ENCODE measurements around the gene LTBP1.
"Not testable (repeated sequence)": the region's sequence is repeated elsewhere in the genome, so short reads cannot be mapped to it uniquely, and the experiment has no call there.

Gene LTBP1

GRCh38 chr2:33381301-33381858 lies 434.6 kb downstream of the LTBP1 start:
- DNase-seq (ENCODE audit: low read depth in 2 of 2), result no peak

DNA sequence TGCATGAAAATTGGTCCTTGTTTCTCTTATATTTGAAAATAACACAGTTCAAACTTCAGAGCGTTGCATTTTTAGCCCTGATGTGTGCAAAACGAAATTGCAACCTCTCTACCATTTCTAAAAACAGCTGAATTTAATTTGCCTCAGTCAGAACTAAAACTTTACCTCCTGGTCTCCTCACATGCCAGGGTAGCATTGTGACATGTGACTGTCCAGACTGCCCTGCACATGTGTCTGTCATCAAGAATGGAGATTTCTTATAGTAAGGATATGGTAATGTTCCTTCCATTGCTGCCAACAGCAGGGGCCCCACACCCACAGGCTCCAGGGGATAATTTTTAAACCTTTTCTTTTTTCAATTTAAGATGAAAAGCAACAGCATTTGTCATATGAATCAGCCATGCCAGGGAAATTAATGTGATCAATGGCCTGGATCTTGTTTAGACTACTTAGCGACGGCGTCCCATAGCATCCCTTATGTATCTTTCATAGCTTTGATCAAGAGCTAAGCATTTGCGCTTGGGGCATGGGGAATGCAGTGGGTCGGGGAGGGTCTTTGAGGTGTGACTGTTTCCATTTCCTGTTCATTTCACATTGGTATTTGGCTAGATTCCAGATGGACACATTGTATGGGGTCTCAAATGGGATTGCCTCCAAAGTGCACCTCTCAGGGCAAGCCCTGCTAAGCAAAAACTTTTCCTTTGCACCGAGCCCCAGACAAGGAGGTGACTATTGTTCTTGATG lies 437.3 kb downstream of the LTBP1 start:
- no peak for DNase-seq (ENCODE audit: low read depth in 2 of 2)

DNA sequence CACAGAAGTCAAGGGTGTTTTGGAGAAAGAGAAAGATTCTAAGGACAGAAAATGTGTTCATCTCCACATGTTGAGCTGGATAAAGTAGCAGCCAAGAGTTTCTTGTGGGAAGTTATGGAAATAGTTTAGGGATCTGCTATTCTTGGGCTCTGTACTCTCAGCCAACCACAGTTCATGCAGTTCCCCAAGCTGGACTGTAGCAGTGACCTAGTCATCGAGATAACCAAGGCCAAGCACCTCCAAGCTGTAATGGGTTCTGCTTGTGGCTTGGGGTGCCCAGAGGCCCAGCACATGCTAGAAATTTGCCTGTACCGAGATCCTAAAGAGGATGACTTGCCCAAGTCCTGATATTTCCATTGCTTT lies 437.8 kb downstream of the LTBP1 start:
- DNase-seq (ENCODE audit: low read depth in 2 of 2), result no peak

DNA sequence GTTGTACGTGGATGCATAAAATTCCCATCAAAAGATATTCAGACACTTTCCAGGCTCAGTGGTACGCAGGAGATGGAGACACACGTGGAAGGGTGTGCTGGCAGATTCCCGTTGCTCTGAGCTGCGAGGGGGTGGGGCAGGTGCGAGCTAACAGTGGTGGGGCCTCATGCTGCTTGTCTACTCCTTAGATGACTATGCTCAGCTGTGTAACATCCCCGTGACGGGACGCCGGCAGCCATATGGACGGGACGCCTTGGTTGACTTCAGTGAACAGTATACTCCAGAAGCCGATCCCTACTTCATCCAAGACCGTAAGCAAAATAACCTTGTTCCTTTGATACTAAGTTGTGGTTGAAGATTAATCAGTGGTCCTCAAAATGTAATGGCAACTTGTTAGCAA lies 442.2 kb downstream of the LTBP1 start:
- DNase-seq (ENCODE audit: low read depth in 2 of 2), result no peak

DNA sequence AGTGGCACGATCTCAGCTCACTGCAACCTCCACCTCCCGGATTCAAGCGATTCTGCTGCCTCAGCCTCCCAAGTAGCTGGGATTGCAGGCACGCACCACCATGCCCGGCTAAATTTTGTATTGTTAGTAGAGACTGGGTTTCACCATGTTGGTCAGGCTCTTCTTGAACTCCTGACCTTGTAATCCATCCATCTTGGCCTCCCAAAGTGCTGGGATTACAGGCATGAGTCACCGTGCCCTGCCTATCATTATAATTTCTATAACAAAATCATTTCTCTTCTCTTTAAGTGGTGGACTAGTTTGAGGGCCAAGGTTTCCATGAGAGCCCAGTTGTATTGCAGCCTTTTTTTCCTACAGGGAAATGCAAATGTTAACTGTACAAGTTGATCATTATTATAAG lies 442.9 kb downstream of the LTBP1 start:
- DNase-seq (ENCODE audit: low read depth in 2 of 2), result not testable (repeated sequence)

DNA sequence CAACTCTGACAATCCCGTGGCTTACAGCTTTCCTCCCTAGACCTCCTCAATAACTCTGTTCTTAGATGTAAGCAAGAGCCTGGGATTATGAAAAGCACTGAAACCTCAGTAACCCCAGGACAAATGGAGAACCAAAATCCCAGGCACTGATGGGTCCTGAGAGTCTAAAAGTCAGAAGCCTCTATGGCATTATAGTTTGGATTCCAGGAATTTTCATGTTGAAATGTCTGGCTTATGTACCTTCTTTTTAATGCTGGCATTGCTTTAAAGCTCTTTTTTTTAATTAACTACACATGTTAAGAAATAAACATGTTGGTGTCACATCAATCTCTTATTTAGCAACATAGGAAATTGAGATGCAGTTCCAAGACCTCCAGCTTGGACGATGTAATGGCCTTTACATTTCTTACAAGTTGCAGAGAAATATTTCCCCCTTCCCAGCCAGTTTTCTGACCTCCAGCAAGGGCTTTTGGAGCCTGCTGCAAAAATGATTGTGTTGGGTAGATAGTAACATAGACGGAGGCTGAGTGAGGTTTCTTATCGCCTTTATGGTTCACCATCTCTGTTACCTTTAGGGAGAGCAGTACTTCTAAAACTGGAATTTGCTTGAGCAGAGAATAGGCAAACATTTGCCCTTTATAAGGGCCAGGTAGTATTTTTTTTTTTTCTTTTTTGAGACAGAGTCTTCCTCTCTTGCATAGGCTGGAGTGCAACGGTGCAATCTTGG lies 444.9 kb downstream of the LTBP1 start:
- DNase-seq (ENCODE audit: low read depth in 2 of 2), result no peak

DNA sequence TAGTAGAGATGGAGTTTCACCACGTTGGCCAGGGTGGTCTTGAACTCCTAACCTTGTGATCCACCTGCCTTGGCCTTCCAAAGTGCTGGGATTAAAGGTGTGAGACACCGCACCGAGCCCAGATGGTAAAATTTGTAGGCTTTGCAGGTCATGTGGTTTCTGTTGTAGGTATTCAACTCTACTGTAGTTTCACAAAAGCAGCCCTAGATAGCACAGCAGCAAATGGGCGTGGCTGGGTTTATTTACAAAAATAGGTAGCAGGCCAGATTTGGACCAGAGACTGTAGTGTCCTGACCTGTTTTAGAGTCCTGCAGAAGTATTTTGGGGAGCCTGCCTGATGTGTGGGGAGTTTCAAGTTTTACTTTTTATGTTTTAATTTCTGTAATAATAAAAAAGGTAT lies 445.6 kb downstream of the LTBP1 start:
- no peak for DNase-seq (ENCODE audit: low read depth in 2 of 2)

- no peak for DNase-seq (ENCODE audit: low read depth in 2 of 2)
Observed at GRCh38 chr2:33395034-33395433, 448.3 kb downstream of the LTBP1 start.

DNA sequence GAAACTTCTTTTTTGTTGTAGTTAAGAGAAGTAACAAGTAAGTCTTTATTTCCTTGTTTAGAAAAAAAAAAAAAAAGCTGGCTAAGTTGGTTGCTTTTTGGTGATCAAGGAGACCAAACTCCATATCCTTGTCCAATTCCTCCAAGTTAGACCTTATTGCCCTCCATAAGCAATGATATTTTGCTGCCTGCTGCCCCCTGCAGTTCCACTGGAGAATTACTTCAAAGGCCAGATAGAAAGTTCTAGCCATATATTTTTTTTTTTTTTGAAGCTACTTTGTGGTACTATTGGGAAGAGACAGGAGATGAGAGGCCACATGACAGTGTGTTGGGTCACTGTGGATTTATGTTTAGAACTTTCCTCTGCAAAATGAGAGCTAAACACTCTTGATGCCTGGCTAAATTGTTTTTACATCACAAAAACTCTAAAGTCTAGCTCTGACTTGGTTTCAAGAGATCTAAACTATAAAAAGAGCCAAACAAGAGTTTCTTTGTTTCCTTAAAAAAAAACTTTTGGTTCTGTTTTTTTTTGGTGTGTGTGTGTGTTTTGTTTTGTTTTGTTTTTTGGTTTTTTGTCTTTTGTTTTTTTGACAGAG lies 449.0 kb downstream of the LTBP1 start:
- peak in 1 of 2 donors; percentile 5 for DNase-seq (ENCODE audit: low read depth in 2 of 2)

DNA sequence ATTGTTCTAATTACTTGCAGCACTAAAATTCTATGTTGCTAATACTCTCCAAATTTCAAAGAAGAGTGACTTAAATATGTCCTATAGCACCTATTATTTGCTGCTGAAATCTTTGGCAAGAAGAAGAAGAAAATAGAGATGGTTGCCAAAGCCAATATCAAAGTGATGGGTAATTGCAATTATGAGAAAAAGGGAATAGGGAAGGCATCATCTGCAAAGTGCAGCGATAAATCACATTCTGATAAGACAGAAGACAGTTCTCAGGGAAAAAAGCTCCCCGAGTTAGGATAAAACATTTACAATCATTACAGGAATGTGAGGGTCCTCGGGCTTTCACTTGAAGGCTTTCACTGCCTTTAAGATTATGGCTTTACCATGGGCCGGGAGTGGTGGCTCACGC lies 457.6 kb downstream of the LTBP1 start:
- no peak for DNase-seq (ENCODE audit: low read depth in 2 of 2)

- no peak for DNase-seq (ENCODE audit: low read depth in 2 of 2)
Observed at GRCh38 chr2:33406622-33407021, 459.9 kb downstream of the LTBP1 start.

DNA sequence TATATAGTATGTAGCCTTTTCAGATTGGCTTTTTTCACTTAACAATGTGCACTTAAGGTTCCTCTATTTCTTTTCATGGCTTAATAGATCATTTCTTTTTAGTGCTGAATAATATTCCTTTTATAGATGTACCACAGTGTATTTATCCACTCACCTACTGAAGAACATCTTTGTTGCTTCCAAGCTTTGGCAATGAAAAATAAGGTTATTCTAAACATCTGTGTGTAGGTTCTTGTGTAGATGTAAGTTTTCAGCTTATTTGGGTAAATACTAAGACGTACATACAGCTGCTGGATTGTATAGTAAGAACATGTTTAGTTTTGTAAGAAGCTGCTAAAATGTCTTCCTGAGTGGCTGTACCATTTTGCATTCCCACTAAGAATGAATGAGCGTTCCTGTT lies 461.4 kb downstream of the LTBP1 start:
- DNase-seq (ENCODE audit: low read depth in 2 of 2), result no peak

DNA sequence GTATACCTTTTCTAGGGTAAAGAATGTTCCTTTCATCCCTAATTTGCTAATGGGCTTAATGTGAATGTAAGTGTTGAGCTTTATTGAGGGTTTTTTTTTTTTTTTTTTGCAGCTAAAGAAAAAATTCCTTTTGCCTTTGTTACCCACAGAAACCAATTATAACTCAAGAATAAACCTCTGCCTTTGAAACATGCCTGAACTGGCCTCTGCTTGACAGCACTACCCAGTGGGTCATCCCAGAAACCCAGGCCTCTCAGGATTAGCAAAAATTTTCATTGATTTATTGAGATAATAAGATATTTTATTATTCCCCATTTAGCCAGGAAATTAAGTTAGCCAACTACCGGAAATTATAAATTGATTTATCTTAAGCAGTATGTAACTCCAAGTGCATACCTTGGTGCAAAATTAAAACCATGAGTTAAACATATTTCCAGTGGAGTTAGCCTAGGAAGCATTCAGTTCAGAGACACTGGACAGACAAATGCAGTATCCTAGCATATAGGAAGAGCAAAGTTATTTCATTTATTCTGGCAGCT lies 462.7 kb downstream of the LTBP1 start:
- DNase-seq (ENCODE audit: low read depth in 2 of 2), result no peak

GRCh38 chr2:33411765-33412164 lies 465.0 kb downstream of the LTBP1 start:
- DNase-seq (ENCODE audit: low read depth in 2 of 2), result no peak

- no peak for DNase-seq (ENCODE audit: low read depth in 2 of 2)
Observed at GRCh38 chr2:33412920-33413319, 466.2 kb downstream of the LTBP1 start.

- DNase-seq (ENCODE audit: low read depth in 2 of 2), result no peak
Observed at GRCh38 chr2:33419581-33420200, 472.9 kb downstream of the LTBP1 start.

GRCh38 chr2:33420726-33421125 lies 474.0 kb downstream of the LTBP1 start:
- DNase-seq (ENCODE audit: low read depth in 2 of 2), result no peak

GRCh38 chr2:33421820-33422219 lies 475.1 kb downstream of the LTBP1 start:
- no peak for DNase-seq (ENCODE audit: low read depth in 2 of 2)

DNA sequence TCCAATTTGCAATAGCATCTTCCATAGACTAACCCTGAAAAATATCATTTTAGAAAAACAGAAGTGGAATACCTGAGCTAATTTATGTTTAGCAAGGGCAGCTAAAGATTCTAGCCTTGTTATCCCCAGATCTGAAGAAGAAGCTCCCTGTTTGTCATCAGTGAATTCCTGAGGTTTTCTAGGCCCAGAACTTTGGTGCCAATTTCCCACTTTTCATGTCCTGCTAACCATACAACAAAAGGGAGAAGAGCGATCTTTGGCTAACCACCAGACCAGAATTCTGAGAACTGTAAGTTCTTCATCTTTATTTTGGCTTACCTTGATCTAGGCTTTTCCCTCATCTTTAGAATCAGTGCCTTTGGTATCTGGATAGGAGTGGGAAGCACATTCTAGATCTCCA lies 478.4 kb downstream of the LTBP1 start:
- DNase-seq (ENCODE audit: low read depth in 2 of 2), result no peak

DNA sequence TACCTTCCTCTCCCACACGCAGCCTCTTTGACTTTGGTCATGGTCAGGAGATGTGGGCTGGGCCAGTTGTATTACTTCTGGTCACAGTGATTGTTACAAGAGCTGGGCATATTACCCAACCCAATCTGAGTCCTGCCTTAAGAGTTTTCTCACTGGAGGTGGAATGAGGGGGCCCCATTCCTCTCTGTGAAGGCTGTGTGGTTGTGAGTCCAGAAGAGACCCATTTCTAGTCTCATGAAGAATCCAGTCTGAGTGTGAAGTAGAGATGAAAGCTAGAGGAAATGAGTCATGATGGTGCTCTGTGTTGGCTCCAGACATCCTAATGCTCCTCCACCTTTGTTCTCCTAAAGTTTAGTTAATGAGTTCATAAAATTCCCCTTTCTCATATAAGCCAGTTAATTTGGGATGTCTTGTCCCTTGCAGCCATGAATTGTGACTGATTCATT lies 478.9 kb downstream of the LTBP1 start:
- no peak for DNase-seq (ENCODE audit: low read depth in 2 of 2)

GRCh38 chr2:33426666-33427231 lies 480.0 kb downstream of the LTBP1 start:
- no peak for DNase-seq (ENCODE audit: low read depth in 2 of 2)

DNA sequence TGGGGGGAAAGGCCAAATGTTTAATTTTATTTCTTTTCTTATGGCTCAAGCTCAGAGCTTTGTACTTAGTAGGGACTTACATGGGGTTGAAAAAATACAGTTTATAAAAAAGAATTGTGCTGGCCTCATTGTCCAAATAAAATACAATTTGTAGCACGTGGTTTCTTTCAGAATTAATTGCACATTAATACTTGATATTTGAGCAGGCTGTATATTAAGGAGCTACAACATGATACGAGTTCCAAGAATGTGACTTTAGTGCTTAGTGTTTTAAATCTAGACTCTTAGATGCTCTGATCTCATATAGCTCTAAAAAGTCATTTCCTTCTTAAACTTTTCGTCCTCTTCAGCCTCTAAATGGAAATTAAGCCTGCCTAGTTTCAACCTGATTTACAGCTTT lies 483.3 kb downstream of the LTBP1 start:
- no peak for DNase-seq (ENCODE audit: low read depth in 2 of 2)
